ENCODE results near the gene DHX32. TPM values are rescaled to one million over a fixed set of nuclear protein-coding genes. Genes with fewer than 3 reads are reported as not detected.
"Not testable (repeated sequence)": the region's sequence is repeated elsewhere in the genome, so short reads cannot be mapped to it uniquely, and the experiment has no call there.

The DHX32 gene
- polyA plus RNA-seq, 1 donor (not counting 4 experiments of a cell fraction or from before 2014, with no cell fraction given): 48.3 TPM

DNA sequence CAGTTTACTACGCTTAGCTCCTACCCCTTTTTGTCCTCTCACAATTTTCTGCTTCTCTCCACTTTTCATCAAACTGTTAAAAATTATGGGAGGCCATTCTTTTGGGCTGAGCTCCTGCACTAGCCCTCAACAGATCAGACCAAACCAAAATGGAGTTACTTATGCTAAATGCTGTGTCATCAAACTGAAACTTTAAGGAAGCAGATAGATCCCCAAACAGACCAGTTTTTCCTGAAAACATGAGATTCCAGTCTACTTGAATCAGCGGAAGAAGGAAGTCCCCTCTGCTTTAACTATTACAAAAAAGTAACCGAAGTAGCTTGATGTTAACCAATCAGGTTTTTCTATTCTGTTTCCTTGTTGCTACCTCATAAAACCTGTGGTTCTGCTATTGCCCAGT is 35.9 kb upstream of the DHX32 start:
- no peaks in the 10 kb centered on the region for H3K4me1 ChIP-seq (ENCODE audit: control insufficient read depth, extremely low read depth, insufficient read depth, low read length)
- FAIRE-seq (no peak), DNase-seq (ENCODE audit: low read depth, low spot score) (no peak)
- TF ChIP-seq EZH2 (IDR thresholded peaks at IDR 0.05; ENCODE audit: low read length): no peak
- TF ChIP-seq, protein P1, sequence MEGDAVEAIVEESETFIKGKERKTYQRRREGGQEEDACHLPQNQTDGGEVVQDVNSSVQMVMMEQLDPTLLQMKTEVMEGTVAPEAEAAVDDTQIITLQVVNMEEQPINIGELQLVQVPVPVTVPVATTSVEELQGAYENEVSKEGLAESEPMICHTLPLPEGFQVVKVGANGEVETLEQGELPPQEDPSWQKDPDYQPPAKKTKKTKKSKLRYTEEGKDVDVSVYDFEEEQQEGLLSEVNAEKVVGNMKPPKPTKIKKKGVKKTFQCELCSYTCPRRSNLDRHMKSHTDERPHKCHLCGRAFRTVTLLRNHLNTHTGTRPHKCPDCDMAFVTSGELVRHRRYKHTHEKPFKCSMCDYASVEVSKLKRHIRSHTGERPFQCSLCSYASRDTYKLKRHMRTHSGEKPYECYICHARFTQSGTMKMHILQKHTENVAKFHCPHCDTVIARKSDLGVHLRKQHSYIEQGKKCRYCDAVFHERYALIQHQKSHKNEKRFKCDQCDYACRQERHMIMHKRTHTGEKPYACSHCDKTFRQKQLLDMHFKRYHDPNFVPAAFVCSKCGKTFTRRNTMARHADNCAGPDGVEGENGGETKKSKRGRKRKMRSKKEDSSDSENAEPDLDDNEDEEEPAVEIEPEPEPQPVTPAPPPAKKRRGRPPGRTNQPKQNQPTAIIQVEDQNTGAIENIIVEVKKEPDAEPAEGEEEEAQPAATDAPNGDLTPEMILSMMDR (optimal IDR thresholded peaks at IDR 0.05 in 1 of 3, IDR thresholded peaks at IDR 0.05 in 1 of 3, conservative IDR thresholded peaks at IDR 0.05 in 1 of 3; ENCODE audit: extremely low read depth in 1 of 3, insufficient read depth in 2 of 3, low read length in 3 of 3): no peak
- H3K9me1 ChIP-seq (ENCODE audit: control insufficient read depth, extremely low read depth, insufficient read depth, low read length): no peaks in the 10 kb centered on the region
- H2AFZ ChIP-seq (ENCODE audit: control insufficient read depth, low read length): no peak overlapping the region
- no peaks in the 10 kb centered on the region for H3K79me2 ChIP-seq (ENCODE audit: control insufficient read depth, insufficient read depth, low read length)
- H3K27me3 ChIP-seq (ENCODE audit: control insufficient read depth, extremely low read depth, insufficient read depth, low read length): no peaks in the 10 kb centered on the region
- dilution Hi-C loops (cut with MboI; ENCODE audit: extremely low pct_ligation_motif_present, low sequenced_read_pairs): no loop called here
- no peak overlapping the region for H3K9ac ChIP-seq (ENCODE audit: control insufficient read depth, extremely low read depth, insufficient read depth, low read length)
- H3K27ac ChIP-seq (ENCODE audit: control insufficient read depth, insufficient read depth, low read length): no peak overlapping the region
- no peak overlapping the region for H3K4me2 ChIP-seq (ENCODE audit: control insufficient read depth, extremely low read depth, insufficient read depth, low read depth, low read length)
- H4K20me1 ChIP-seq (ENCODE audit: control insufficient read depth, extremely low read depth, insufficient read depth, low read length): no peaks in the 10 kb centered on the region
- no peaks in the 10 kb centered on the region for H3K36me3 ChIP-seq (ENCODE audit: control insufficient read depth in 2 of 2, extremely low read depth in 1 of 2, insufficient read depth in 2 of 2, low read length in 2 of 2)
- no peak overlapping the region for H3K4me3 ChIP-seq (ENCODE audit: control insufficient read depth in 2 of 3, extremely low read depth in 1 of 3, insufficient read depth in 2 of 3, low read depth in 1 of 3, low read length in 3 of 3)
- no peaks in the 10 kb centered on the region for H3K9me3 ChIP-seq (ENCODE audit: control insufficient read depth, low read depth, low read length)

DNA sequence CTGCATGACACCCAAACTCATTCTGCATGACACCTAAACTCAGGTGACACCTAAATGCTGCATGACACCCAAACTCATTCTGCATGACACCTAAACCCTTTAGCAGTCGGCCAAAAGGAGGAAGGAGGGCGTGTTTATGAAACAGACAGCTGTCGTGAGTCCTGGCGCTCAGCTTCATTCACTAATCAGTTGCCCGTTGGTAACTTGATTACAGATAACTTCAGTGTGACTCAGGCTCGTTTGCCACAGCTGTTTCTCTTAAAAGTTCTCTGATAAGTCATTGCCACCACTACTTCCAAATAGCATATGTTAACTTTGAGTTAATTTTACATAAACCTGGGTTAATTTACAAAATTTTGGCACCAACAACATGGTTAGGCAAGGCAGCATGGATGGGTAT is 32.2 kb upstream of the DHX32 start:
- H3K9me1 ChIP-seq (ENCODE audit: control insufficient read depth, extremely low read depth, insufficient read depth, low read length); H3K4me3 ChIP-seq (ENCODE audit: control insufficient read depth in 2 of 3, extremely low read depth in 1 of 3, insufficient read depth in 2 of 3, low read depth in 1 of 3, low read length in 3 of 3); H3K9ac ChIP-seq (ENCODE audit: control insufficient read depth, extremely low read depth, insufficient read depth, low read length); DNase-seq (ENCODE audit: low read depth, low spot score); H3K27ac ChIP-seq (ENCODE audit: control insufficient read depth, insufficient read depth, low read length); H4K20me1 ChIP-seq (ENCODE audit: control insufficient read depth, extremely low read depth, insufficient read depth, low read length); H2AFZ ChIP-seq (ENCODE audit: control insufficient read depth, low read length); H3K79me2 ChIP-seq (ENCODE audit: control insufficient read depth, insufficient read depth, low read length); H3K9me3 ChIP-seq (ENCODE audit: control insufficient read depth, low read depth, low read length); FAIRE-seq; H3K4me2 ChIP-seq (ENCODE audit: control insufficient read depth, extremely low read depth, insufficient read depth, low read depth, low read length); H3K36me3 ChIP-seq (ENCODE audit: control insufficient read depth in 2 of 2, extremely low read depth in 1 of 2, insufficient read depth in 2 of 2, low read length in 2 of 2); H3K4me1 ChIP-seq (ENCODE audit: control insufficient read depth, extremely low read depth, insufficient read depth, low read length); dilution Hi-C loops (cut with MboI; ENCODE audit: extremely low pct_ligation_motif_present, low sequenced_read_pairs); H3K27me3 ChIP-seq (ENCODE audit: control insufficient read depth, extremely low read depth, insufficient read depth, low read length): not testable (repeated sequence)

DNA sequence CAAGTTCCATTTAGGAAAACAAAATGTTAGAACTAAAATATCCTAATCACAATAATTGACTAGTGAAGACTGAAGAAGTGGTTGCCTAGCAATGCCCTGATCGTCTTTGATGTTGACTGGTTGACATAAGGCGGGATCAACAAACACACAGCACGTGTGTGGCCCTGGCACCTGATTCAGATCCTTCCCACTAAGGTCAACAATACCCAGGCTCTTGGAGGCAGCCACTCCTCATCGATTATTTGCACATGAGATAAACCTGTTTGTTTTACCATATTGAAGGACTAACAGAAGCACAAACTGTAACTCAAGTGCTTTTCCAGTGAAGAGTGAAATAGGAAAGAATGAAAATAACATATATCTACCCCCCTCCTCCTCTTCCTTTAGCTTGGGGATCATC is 30.9 kb upstream of the DHX32 start:
- DNase-seq (ENCODE audit: low read depth, low spot score) (no peak), FAIRE-seq (no peak)
- H3K79me2 ChIP-seq (ENCODE audit: control insufficient read depth, insufficient read depth, low read length): no peaks in the 10 kb centered on the region
- no peaks in the 10 kb centered on the region for H3K36me3 ChIP-seq (ENCODE audit: control insufficient read depth in 2 of 2, extremely low read depth in 1 of 2, insufficient read depth in 2 of 2, low read length in 2 of 2)
- TF ChIP-seq, protein P1 (optimal IDR thresholded peaks at IDR 0.05 in 1 of 3, IDR thresholded peaks at IDR 0.05 in 1 of 3, conservative IDR thresholded peaks at IDR 0.05 in 1 of 3; ENCODE audit: extremely low read depth in 1 of 3, insufficient read depth in 2 of 3, low read length in 3 of 3): no peak
- TF ChIP-seq EZH2 (IDR thresholded peaks at IDR 0.05; ENCODE audit: low read length): no peak
- no peaks in the 10 kb centered on the region for H3K27me3 ChIP-seq (ENCODE audit: control insufficient read depth, extremely low read depth, insufficient read depth, low read length)
- no peaks in the 10 kb centered on the region for H3K9me3 ChIP-seq (ENCODE audit: control insufficient read depth, low read depth, low read length)
- no peaks in the 10 kb centered on the region for H3K9me1 ChIP-seq (ENCODE audit: control insufficient read depth, extremely low read depth, insufficient read depth, low read length)
- H3K27ac ChIP-seq (ENCODE audit: control insufficient read depth, insufficient read depth, low read length): no peak overlapping the region
- H2AFZ ChIP-seq (ENCODE audit: control insufficient read depth, low read length): no peak overlapping the region
- dilution Hi-C loops (cut with MboI; ENCODE audit: extremely low pct_ligation_motif_present, low sequenced_read_pairs): no loop called here
- H3K4me3 ChIP-seq (ENCODE audit: control insufficient read depth in 2 of 3, extremely low read depth in 1 of 3, insufficient read depth in 2 of 3, low read depth in 1 of 3, low read length in 3 of 3): no peak overlapping the region
- H3K9ac ChIP-seq (ENCODE audit: control insufficient read depth, extremely low read depth, insufficient read depth, low read length): no peak overlapping the region
- no peak overlapping the region for H3K4me2 ChIP-seq (ENCODE audit: control insufficient read depth, extremely low read depth, insufficient read depth, low read depth, low read length)
- no peaks in the 10 kb centered on the region for H3K4me1 ChIP-seq (ENCODE audit: control insufficient read depth, extremely low read depth, insufficient read depth, low read length)
- H4K20me1 ChIP-seq (ENCODE audit: control insufficient read depth, extremely low read depth, insufficient read depth, low read length): no peaks in the 10 kb centered on the region
